ENCODE data around the gene SFRP2. TPM values are rescaled to one million over a fixed set of nuclear protein-coding genes. Genes with fewer than 3 reads are reported as not detected.

The SFRP2 gene
- total RNA-seq, 1 donor from 2014 or later: not detected

DNA sequence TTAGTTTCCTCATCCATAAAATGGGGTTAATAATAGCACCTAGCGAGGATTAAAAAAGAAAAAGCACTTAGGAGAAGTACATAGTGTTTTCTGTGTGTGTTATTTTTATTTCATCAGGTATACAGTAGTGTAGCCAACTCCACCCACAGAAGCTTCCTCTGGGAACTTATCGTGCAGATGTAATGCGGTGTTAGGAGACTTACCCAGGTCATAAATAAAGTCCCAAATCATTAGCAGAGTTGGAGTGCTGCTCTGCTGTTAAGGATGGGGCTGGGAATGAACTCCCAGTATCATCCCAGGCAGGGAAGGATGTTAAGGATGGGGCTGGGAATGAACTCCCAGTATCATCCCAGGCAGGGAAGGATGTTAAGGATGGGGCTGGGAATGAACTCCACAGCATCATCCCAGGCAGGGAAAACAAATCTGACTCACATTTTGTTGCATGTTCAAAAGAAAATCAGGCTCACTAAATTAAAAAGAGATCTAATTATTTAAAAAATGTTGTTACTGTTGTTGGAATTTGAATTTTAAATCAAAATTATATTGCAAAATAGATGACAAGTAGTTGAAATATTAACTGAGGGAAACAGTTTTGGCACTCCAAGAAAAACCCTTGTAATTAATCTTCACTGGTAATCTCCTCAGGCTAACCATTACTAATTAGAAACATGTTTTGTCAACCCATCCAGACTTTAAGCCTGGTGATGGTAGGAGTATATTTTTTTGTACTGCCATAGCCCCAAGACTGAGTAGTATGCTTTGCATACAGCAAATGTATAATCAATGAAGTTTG is 10.2 kb upstream of the SFRP2 start:
- no peak for DNase-seq (ENCODE audit: low read depth)
- no peak for TF ChIP-seq CTCF (conservative IDR thresholded peaks at IDR 0.05; ENCODE audit: low read depth, low read length)
- no peak overlapping the region for H3K4me3 ChIP-seq (ENCODE audit: low read depth, low read length)

GRCh38 chr4:153798420-153798819 is 9.5 kb upstream of the SFRP2 start:
- no peak overlapping the region for H3K4me3 ChIP-seq (ENCODE audit: low read depth, low read length)
- no peak for TF ChIP-seq CTCF (conservative IDR thresholded peaks at IDR 0.05; ENCODE audit: low read depth, low read length)
- no peak for DNase-seq (ENCODE audit: low read depth)

DNA sequence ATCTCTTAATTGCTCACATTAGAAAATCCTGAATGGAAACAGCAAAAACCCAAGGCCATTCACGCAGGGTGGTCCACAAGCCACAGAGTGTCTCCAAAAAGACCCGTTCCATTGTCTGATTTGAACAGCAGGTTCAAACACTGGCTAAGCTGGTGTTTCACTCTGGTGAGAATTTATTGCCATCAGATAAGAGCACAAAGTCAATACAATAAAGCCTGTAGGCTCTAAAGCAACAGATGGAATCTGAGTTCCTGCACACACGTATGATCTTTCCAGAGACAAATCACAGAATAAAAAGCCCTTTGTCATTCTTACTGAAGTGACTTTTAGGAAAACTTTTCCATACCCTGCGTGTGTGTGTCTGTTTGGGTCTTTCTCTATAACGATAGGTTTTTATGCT is 5.1 kb upstream of the SFRP2 start:
- DNase-seq (ENCODE audit: low read depth): no peak
- H3K4me3 ChIP-seq (ENCODE audit: low read depth, low read length): no peak overlapping the region
- TF ChIP-seq CTCF (conservative IDR thresholded peaks at IDR 0.05; ENCODE audit: low read depth, low read length): no peak

- no peak for DNase-seq (ENCODE audit: low read depth)
- TF ChIP-seq CTCF (conservative IDR thresholded peaks at IDR 0.05; ENCODE audit: low read depth, low read length): no peak
- peak overlapping the region; percentile 37 for H3K4me3 ChIP-seq (ENCODE audit: low read depth, low read length)
Observed at GRCh38 chr4:153792618-153793247, 3.9 kb upstream of the SFRP2 start.

DNA sequence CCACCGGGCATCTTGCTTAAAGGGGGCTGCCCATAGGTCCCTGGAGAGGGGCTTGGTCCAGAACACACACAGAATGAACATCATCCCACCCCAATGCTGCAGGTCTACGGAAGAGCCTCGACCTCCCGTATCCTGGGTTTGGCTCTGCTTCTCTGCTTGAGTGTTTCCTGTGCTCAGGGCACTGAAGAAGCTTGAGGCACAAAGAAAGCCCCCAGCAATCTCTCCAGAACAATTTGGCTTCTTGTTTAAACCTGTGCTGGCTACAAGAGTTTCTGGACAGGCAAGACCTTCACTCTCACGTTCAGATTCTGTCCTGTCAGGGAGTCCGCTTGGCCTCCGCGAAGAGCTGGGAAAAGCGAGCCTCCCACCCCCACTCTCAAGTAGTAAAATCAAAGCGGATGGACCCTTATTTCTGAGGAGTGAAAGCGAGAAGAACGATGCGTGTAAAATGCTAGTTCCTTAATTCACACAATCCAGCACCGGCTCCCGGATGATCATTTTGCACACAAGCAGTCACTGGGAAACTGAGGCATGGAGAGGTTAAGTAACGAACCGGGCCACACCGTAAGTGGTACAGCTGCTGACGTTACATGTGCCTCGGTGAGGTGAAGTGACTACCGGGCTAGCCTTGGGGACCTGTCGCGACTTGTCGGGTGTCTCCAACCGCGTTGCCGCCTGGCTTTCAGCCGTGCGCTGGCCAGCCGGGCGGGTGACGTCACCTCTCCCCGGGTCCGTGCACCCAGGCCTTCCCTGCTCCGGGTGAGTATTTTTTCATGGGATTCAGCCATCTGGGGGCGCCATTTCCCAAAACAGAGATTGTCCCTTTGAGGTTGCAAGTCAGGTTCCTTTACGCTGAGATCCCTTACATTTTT is 3.1 kb upstream of the SFRP2 start:
- peak; percentile 9 for DNase-seq (ENCODE audit: low read depth)
- H3K4me3 ChIP-seq (ENCODE audit: low read depth, low read length): peak overlapping the region; percentile 37
- peak; percentile 54 for TF ChIP-seq CTCF (conservative IDR thresholded peaks at IDR 0.05; ENCODE audit: low read depth, low read length)

GRCh38 chr4:153790962-153791551 is 2.2 kb upstream of the SFRP2 start:
- DNase-seq (ENCODE audit: low read depth): no peak
- peak; percentile 32 for TF ChIP-seq CTCF (conservative IDR thresholded peaks at IDR 0.05; ENCODE audit: low read depth, low read length)
- no peak overlapping the region for H3K4me3 ChIP-seq (ENCODE audit: low read depth, low read length)
